ENCODE results near the gene ANKRD60.

- TF ChIP-seq ATF3 (CRISPR knock-in tag; conservative IDR thresholded peaks at IDR 0.05) = no peak
- TF ChIP-seq CTCF (IDR thresholded peaks at IDR 0.05) = no peak
- TF ChIP-seq TEAD4 (CRISPR knock-in tag; IDR thresholded peaks at IDR 0.05) = no peak
- TF ChIP-seq MAX (CRISPR knock-in tag; IDR thresholded peaks at IDR 0.05) = no peak
- no peak for TF ChIP-seq NR3C1 (CRISPR knock-in tag; conservative IDR thresholded peaks at IDR 0.05; ENCODE audit: low read depth)
- peak; percentile 98 for TF ChIP-seq FOXP4 (CRISPR knock-in tag; IDR thresholded peaks at IDR 0.05)
- no peak for TF ChIP-seq ESRRA (CRISPR knock-in tag; IDR thresholded peaks at IDR 0.05; ENCODE audit: borderline replicate concordance)
- no peak for TF ChIP-seq ARID4B (CRISPR knock-in tag; IDR thresholded peaks at IDR 0.05; ENCODE audit: borderline replicate concordance)
- TF ChIP-seq USF1 (CRISPR knock-in tag; IDR thresholded peaks at IDR 0.05) = no peak
- no peak for TF ChIP-seq NFYB (CRISPR knock-in tag; conservative IDR thresholded peaks at IDR 0.05; ENCODE audit: low read depth)
- no peak for TF ChIP-seq MXD4 (CRISPR knock-in tag; IDR thresholded peaks at IDR 0.05; ENCODE audit: borderline replicate concordance)
- TF ChIP-seq PRRX2 (CRISPR knock-in tag; IDR thresholded peaks at IDR 0.05) = no peak
Observed at GRCh38 chr20:58229198-58229798, 845 bp upstream of the ANKRD60 start.

All from WTC11 (cell line).